Measurements from ENCODE around the gene TMEM176A.

Gene TMEM176A

GRCh38 chr7:150793569-150794238, 6.9 kb upstream of the TMEM176A start:
- peak overlapping the region; percentile 52 for H3K18ac ChIP-seq (ENCODE audit: low read length)

GRCh38 chr7:150797661-150798060, 2.9 kb upstream of the TMEM176A start:
- H4K91ac ChIP-seq (ENCODE audit: low read depth, low read length, poor library complexity), result no peak overlapping the region
- no peak overlapping the region for H2AK5ac ChIP-seq (ENCODE audit: low read depth, low read length)
- peaks cover 13 to 56% (median 35%) of the 10 kb centered on the region in 3 experiments for H3K27me3 ChIP-seq (ENCODE audit: control insufficient read depth in 3 of 3, insufficient read depth in 3 of 3, low read depth in 1 of 3, low read length in 3 of 3)
- H2BK15ac ChIP-seq (ENCODE audit: low read length), result no peak overlapping the region
- no peak overlapping the region for H2BK5ac ChIP-seq (ENCODE audit: low read length)
- H2BK120ac ChIP-seq (ENCODE audit: low read depth, low read length), result no peak overlapping the region
- no CpG with 5 or more reads among the region's 4 CpGs for WGBS, 2 donors (ENCODE audit: extremely low coverage in 2 of 2, insufficient read length in 2 of 2, insufficient replicate concordance in 1 of 2)
- no peaks in the 10 kb centered on the region for H3K79me1 ChIP-seq (ENCODE audit: low read depth, low read length)
- H3K4ac ChIP-seq (ENCODE audit: low read length), result no peak overlapping the region
- H3K23ac ChIP-seq (ENCODE audit: low read depth, low read length, poor library complexity), result no peak overlapping the region
- H4K8ac ChIP-seq (ENCODE audit: low read depth, low read length), result no peak overlapping the region
- H2BK12ac ChIP-seq (ENCODE audit: low read length), result no peak overlapping the region
- H3K36me3 ChIP-seq (replicated peaks in 1 of 2; ENCODE audit: control insufficient read depth in 2 of 2, insufficient read depth in 2 of 2, low read length in 2 of 2), result no peaks in the 10 kb centered on the region
- no peak overlapping the region for H3K27ac ChIP-seq (replicated peaks; ENCODE audit: low read length)
- no peak for DNase-seq (ENCODE audit: low spot score)
- H3K14ac ChIP-seq (ENCODE audit: low read length), result no peak overlapping the region
- H2AFZ ChIP-seq (ENCODE audit: low read length), result no peak overlapping the region
- H3K4me3 ChIP-seq (ENCODE audit: low read length in 2 of 2), result no peak overlapping the region
- H3K4me2 ChIP-seq (ENCODE audit: insufficient read depth, low read length, poor library complexity, severe bottlenecking), result no peak overlapping the region
- H3K9me3 ChIP-seq (replicated peaks in 1 of 2; ENCODE audit: control insufficient read depth in 2 of 2, insufficient read depth in 1 of 2, low read depth in 1 of 2, low read length in 2 of 2), result no peaks in the 10 kb centered on the region
- H3K4me1 ChIP-seq (ENCODE audit: control insufficient read depth in 2 of 2, insufficient read depth in 1 of 2, low read depth in 1 of 2, low read length in 2 of 2), result peaks cover 0 to 2% of the 10 kb centered on the region in 2 donors
- no peak overlapping the region for H3K9ac ChIP-seq (ENCODE audit: low read depth, low read length, poor library complexity)
- no peak overlapping the region for H3K18ac ChIP-seq (ENCODE audit: low read length)

More at GRCh38 chr7:150793569-150794238, 6.9 kb upstream of the TMEM176A start:
- H4K91ac ChIP-seq (ENCODE audit: low read depth, low read length, poor library complexity), result no peak overlapping the region
- H2BK120ac ChIP-seq (ENCODE audit: low read depth, low read length), result no peak overlapping the region
- no peak overlapping the region for H2BK15ac ChIP-seq (ENCODE audit: low read length)
- no peak overlapping the region for H3K4me2 ChIP-seq (ENCODE audit: insufficient read depth, low read length, poor library complexity, severe bottlenecking)
- no peak overlapping the region for H2AFZ ChIP-seq (ENCODE audit: low read length)
- H4K8ac ChIP-seq (ENCODE audit: low read depth, low read length), result no peak overlapping the region
- H3K27ac ChIP-seq (replicated peaks; ENCODE audit: low read length), result no peak overlapping the region
- H2BK12ac ChIP-seq (ENCODE audit: low read length), result no peak overlapping the region
- no peak overlapping the region for H3K23ac ChIP-seq (ENCODE audit: low read depth, low read length, poor library complexity)
- H3K27me3 ChIP-seq (ENCODE audit: control insufficient read depth in 3 of 3, insufficient read depth in 3 of 3, low read depth in 1 of 3, low read length in 3 of 3), result peaks cover 0 to 32% (median 0%) of the 10 kb centered on the region in 3 experiments
- no peak overlapping the region for H3K4ac ChIP-seq (ENCODE audit: low read length)
- H3K9ac ChIP-seq (ENCODE audit: low read depth, low read length, poor library complexity), result no peak overlapping the region
- H3K14ac ChIP-seq (ENCODE audit: low read length), result no peak overlapping the region
- H3K9me3 ChIP-seq (replicated peaks in 1 of 2; ENCODE audit: control insufficient read depth in 2 of 2, insufficient read depth in 1 of 2, low read depth in 1 of 2, low read length in 2 of 2), result no peaks in the 10 kb centered on the region
- no peaks in the 10 kb centered on the region for H3K36me3 ChIP-seq (replicated peaks in 1 of 2; ENCODE audit: control insufficient read depth in 2 of 2, insufficient read depth in 2 of 2, low read length in 2 of 2)
- DNase-seq (ENCODE audit: low spot score), result no peak
- no peak overlapping the region for H2BK5ac ChIP-seq (ENCODE audit: low read length)
- H3K79me1 ChIP-seq (ENCODE audit: low read depth, low read length), result no peaks in the 10 kb centered on the region
- WGBS, 2 donors (ENCODE audit: extremely low coverage in 2 of 2, insufficient read length in 2 of 2, insufficient replicate concordance in 1 of 2), result no CpG with 5 or more reads among the region's 6 CpGs
- no peak overlapping the region for H3K4me3 ChIP-seq (ENCODE audit: low read length in 2 of 2)
- H3K4me1 ChIP-seq (ENCODE audit: control insufficient read depth in 2 of 2, insufficient read depth in 1 of 2, low read depth in 1 of 2, low read length in 2 of 2), result no peaks in the 10 kb centered on the region
- H2AK5ac ChIP-seq (ENCODE audit: low read depth, low read length), result peak overlapping the region; percentile 71

GRCh38 chr7:150799156-150799555, 1.4 kb upstream of the TMEM176A start:
- no peak overlapping the region for H3K14ac ChIP-seq (ENCODE audit: low read length)
- H2BK15ac ChIP-seq (ENCODE audit: low read length), result no peak overlapping the region
- H4K8ac ChIP-seq (ENCODE audit: low read depth, low read length), result no peak overlapping the region
- H2AFZ ChIP-seq (ENCODE audit: low read length), result no peak overlapping the region
- no peak overlapping the region for H3K23ac ChIP-seq (ENCODE audit: low read depth, low read length, poor library complexity)
- no peak overlapping the region for H3K4ac ChIP-seq (ENCODE audit: low read length)
- H2AK5ac ChIP-seq (ENCODE audit: low read depth, low read length), result no peak overlapping the region
- H2BK120ac ChIP-seq (ENCODE audit: low read depth, low read length), result no peak overlapping the region
- no peak for DNase-seq (ENCODE audit: low spot score)
- peaks cover 0 to 2% of the 10 kb centered on the region in 2 donors for H3K4me1 ChIP-seq (ENCODE audit: control insufficient read depth in 2 of 2, insufficient read depth in 1 of 2, low read depth in 1 of 2, low read length in 2 of 2)
- H3K18ac ChIP-seq (ENCODE audit: low read length), result no peak overlapping the region
- H3K27ac ChIP-seq (replicated peaks; ENCODE audit: low read length), result no peak overlapping the region
- H3K4me2 ChIP-seq (ENCODE audit: insufficient read depth, low read length, poor library complexity, severe bottlenecking), result no peak overlapping the region
- H3K4me3 ChIP-seq (ENCODE audit: low read length in 2 of 2), result no peak overlapping the region
- no peaks in the 10 kb centered on the region for H3K79me1 ChIP-seq (ENCODE audit: low read depth, low read length)
- WGBS, 2 donors (ENCODE audit: extremely low coverage in 2 of 2, insufficient read length in 2 of 2, insufficient replicate concordance in 1 of 2), result no CpG with 5 or more reads among the region's 3 CpGs
- H3K9ac ChIP-seq (ENCODE audit: low read depth, low read length, poor library complexity), result no peak overlapping the region
- H3K27me3 ChIP-seq (ENCODE audit: control insufficient read depth in 3 of 3, insufficient read depth in 3 of 3, low read depth in 1 of 3, low read length in 3 of 3), result peaks cover 13 to 68% (median 35%) of the 10 kb centered on the region in 3 experiments
- H4K91ac ChIP-seq (ENCODE audit: low read depth, low read length, poor library complexity), result no peak overlapping the region
- no peak overlapping the region for H2BK12ac ChIP-seq (ENCODE audit: low read length)
- H2BK5ac ChIP-seq (ENCODE audit: low read length), result no peak overlapping the region
- no peaks in the 10 kb centered on the region for H3K36me3 ChIP-seq (replicated peaks in 1 of 2; ENCODE audit: control insufficient read depth in 2 of 2, insufficient read depth in 2 of 2, low read length in 2 of 2)
- H3K9me3 ChIP-seq (replicated peaks in 1 of 2; ENCODE audit: control insufficient read depth in 2 of 2, insufficient read depth in 1 of 2, low read depth in 1 of 2, low read length in 2 of 2), result no peaks in the 10 kb centered on the region

GRCh38 chr7:150799741-150800580, 608 bp upstream of the TMEM176A start, which contains the start of gene TMEM176B:
TMEM176B (minus strand) TSS chr7:150800364; CDS start chr7:150796569, 3,795 bp downstream.
- H3K9me3 ChIP-seq (replicated peaks in 1 of 2; ENCODE audit: control insufficient read depth in 2 of 2, insufficient read depth in 1 of 2, low read depth in 1 of 2, low read length in 2 of 2), result no peaks in the 10 kb centered on the region
- peak within 1 kb of the TSS; percentile 79 for H3K4me2 ChIP-seq (ENCODE audit: insufficient read depth, low read length, poor library complexity, severe bottlenecking)
- peak within 1 kb of the TSS; percentile 7 for H2BK5ac ChIP-seq (ENCODE audit: low read length)
- no peak for DNase-seq (ENCODE audit: low spot score)
- WGBS, 2 donors (ENCODE audit: extremely low coverage in 2 of 2, insufficient read length in 2 of 2, insufficient replicate concordance in 1 of 2), result no CpG with 5 or more reads among the region's 75 CpGs
- H2BK15ac ChIP-seq (ENCODE audit: low read length), result peak within 1 kb of the TSS; percentile 55
- no peaks in the 10 kb centered on the region for H3K36me3 ChIP-seq (replicated peaks in 1 of 2; ENCODE audit: control insufficient read depth in 2 of 2, insufficient read depth in 2 of 2, low read length in 2 of 2)
- peak within 1 kb of the TSS; percentile 14 for H2BK12ac ChIP-seq (ENCODE audit: low read length)
- H3K4ac ChIP-seq (ENCODE audit: low read length), result no peak within 1 kb of the TSS
- H4K91ac ChIP-seq (ENCODE audit: low read depth, low read length, poor library complexity), result no peak within 1 kb of the TSS
- no peak within 1 kb of the TSS for H2BK120ac ChIP-seq (ENCODE audit: low read depth, low read length)
- H3K9ac ChIP-seq (ENCODE audit: low read depth, low read length, poor library complexity), result peak within 1 kb of the TSS; percentile 45
- H3K4me1 ChIP-seq (ENCODE audit: control insufficient read depth in 2 of 2, insufficient read depth in 1 of 2, low read depth in 1 of 2, low read length in 2 of 2), result peaks cover 0 to 2% of the 10 kb centered on the region in 2 donors
- H4K8ac ChIP-seq (ENCODE audit: low read depth, low read length), result no peak within 1 kb of the TSS
- peak within 1 kb of the TSS; percentile 29 for H2AFZ ChIP-seq (ENCODE audit: low read length)
- no peaks in the 10 kb centered on the region for H3K79me1 ChIP-seq (ENCODE audit: low read depth, low read length)
- H3K27me3 ChIP-seq (ENCODE audit: control insufficient read depth in 3 of 3, insufficient read depth in 3 of 3, low read depth in 1 of 3, low read length in 3 of 3), result peaks cover 13 to 68% (median 35%) of the 10 kb centered on the region in 3 experiments
- H3K14ac ChIP-seq (ENCODE audit: low read length), result peak within 1 kb of the TSS; percentile 73
- peak within 1 kb of the TSS in 1 of 2 donors; percentile 66 for H3K4me3 ChIP-seq (ENCODE audit: low read length in 2 of 2)
- H3K18ac ChIP-seq (ENCODE audit: low read length), result peak within 1 kb of the TSS; percentile 76
- peak within 1 kb of the TSS; percentile 52 for H2AK5ac ChIP-seq (ENCODE audit: low read depth, low read length)
- H3K23ac ChIP-seq (ENCODE audit: low read depth, low read length, poor library complexity), result peak within 1 kb of the TSS; percentile 6
- no peak within 1 kb of the TSS for H3K27ac ChIP-seq (replicated peaks; ENCODE audit: low read length)

Measured in neuronal stem cell (in vitro differentiated cells).